ENCODE measurements around the gene PELI2. TPM values are rescaled to one million over a fixed set of nuclear protein-coding genes. Genes with fewer than 3 reads are reported as not detected.

PELI2 gene
- total RNA-seq, 1 experiment from 2014 or later = 3.1 TPM

- DNase-seq (ENCODE audit: low spot score) = no peak
Measured at GRCh38 chr14:56299306-56299984, 181.2 kb downstream of the PELI2 start.

GRCh38 chr14:56300495-56300894 lies 182.3 kb downstream of the PELI2 start:
- DNase-seq (ENCODE audit: low spot score) = no peak

GRCh38 chr14:56304456-56304855 lies 186.2 kb downstream of the PELI2 start:
- no peak for DNase-seq (ENCODE audit: low spot score)

DNA sequence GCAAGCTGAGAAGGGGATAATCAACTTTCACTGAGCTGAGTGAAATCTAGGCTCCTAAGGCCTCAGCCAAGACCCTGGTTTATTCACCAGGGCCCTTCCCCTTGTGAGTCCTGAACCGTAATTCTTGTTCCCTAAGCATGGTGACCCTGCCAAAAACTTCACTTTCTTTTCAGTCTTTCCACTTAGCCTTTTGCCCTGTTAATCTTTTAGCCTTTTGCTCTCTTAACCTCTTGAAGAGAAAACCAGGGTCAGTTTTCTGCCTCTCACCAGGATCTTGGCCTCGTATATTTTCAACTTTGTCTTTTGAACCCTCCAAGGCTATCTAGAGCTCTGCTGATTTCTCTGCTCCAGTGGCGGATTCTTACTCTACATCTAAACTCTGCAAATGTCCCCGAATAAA lies 191.0 kb downstream of the PELI2 start:
- DNase-seq (ENCODE audit: low spot score) = no peak

DNA sequence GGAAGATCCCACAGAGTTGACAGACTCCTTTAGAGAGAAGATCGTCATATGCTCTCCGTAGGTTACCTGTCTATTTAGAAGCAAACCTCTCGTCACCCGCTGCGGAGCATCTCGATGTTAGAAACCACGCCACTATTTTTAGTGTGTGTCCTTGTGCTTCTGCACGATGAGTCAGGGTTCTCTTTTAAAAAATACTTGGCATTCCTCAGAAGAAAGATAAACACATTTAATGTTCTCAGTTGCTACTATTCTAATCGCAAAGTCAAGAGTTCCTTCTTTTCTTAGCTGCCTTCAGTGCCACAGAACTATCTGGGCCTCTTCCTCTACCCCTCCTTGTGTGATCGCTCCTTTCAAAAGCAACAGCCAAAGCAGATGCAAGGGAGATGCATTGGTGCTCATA lies 192.4 kb downstream of the PELI2 start:
- no peak for DNase-seq (ENCODE audit: low spot score)

DNA sequence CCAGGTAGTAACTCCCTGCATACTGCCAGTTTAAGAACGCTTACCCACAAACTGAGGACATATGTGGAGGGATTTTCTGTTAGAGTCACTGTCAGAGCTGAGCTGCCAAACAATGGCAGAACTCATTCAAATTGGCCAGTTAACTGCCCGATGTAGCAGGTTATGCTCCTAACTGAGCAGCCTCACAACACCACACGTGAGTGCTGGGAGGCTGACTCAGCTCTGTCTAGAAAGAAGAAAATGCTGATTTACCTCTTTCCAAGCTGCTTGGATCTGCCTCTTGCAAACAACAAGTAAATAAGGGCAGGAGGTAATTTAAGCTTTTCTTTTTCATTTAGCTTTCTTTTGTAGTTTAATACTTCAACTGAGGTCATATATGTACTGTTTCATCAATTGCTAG lies 195.6 kb downstream of the PELI2 start:
- DNase-seq (ENCODE audit: low spot score) = no peak

DNA sequence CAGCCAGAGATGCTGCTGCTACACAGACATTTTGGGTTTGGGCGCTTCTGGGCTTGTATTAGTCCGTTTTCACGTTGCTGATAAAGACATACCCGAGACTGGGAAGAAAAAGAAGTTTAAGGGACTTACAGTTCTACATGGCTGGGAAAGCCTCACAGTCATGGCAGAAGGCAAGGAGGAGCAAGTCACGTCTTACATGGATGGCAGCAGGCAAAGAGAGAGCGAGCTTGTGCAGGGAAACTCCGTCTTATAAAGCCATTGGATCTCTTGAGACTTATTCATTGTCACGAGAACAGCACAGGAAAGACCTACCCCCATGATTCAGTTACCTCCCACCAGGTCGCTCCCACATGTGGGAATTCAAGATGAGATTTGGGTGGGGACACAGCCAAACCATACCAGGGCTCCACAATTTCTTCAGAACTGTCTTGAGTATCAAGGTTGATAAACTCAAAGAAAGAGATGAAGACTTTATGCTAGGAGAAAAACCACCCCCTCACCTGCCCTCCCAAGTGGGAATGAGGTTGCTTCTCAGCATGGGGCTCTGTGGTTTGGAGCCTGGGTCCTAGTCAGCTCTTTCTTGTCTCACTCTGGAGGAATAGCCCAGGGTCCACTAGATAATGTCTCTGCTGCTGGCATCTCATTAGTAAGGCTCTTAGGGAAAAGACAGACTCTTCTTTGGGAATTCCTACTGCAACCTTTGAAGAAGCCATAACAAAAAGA lies 200.3 kb downstream of the PELI2 start:
- DNase-seq (ENCODE audit: low spot score) = no peak

GRCh38 chr14:56321861-56322260 lies 203.7 kb downstream of the PELI2 start:
- DNase-seq (ENCODE audit: low spot score) = no peak

- no peak for DNase-seq (ENCODE audit: low spot score)
Measured at GRCh38 chr14:56322531-56322930, 204.3 kb downstream of the PELI2 start.

- DNase-seq (ENCODE audit: low spot score) = no peak
Measured at GRCh38 chr14:56324454-56324853, 206.2 kb downstream of the PELI2 start.

DNA sequence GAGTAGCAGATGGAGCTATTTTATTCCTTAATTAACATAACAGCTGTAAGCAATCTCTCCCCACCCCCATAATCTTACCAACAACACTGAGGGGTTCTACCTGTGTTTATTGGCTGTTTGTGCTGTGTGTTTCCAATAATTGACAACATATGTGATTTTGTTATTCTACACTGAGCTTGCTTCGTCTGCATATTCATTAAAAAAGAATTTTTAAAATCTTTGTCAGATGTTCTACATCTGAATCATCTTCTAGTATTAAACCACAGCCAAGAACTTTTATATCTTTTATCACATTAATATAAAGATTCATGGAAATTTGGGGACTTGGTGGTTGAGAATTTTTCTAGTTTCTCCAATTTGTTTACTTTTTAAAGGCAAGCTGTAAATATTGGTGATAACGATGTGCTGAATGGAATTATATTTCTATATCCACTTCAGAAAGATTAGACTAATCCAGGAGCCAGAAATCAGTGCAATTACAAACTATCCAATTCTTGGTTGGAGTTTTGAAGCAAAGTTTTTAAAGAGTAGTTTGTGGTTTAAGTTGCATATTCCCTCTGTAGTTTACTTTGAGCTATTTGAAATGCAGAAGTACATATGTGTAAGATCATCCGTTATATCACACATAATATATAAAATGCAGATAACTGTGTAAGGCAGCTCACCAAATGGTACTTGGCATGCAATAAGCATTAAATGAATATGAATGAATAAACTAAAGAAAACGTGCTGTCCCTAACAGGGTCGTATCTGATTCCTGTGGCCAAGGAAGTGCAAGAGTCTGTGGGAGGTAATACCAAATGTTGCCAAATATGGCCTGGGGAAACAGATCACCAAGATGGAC lies 206.9 kb downstream of the PELI2 start:
- no peak for DNase-seq (ENCODE audit: low spot score)

DNA sequence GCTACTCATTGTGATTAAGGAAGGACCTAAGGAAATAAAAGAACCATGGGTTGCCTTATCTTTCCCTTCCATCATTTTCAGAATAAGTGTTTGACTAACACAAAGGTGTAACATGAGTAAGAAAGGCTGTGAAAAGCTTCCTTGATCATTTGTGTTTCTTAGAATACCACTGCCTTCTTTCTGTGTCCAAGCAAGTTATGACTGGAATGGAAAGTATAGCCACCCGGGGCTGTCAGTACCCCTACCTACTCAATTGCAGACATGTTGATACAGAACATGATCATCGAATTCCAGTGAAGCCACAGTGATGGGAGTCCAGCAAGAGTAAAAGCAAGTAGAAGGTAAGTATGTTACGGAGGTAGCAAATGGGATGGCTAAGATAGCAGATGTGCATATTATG lies 209.8 kb downstream of the PELI2 start:
- DNase-seq (ENCODE audit: low spot score) = no peak

DNA sequence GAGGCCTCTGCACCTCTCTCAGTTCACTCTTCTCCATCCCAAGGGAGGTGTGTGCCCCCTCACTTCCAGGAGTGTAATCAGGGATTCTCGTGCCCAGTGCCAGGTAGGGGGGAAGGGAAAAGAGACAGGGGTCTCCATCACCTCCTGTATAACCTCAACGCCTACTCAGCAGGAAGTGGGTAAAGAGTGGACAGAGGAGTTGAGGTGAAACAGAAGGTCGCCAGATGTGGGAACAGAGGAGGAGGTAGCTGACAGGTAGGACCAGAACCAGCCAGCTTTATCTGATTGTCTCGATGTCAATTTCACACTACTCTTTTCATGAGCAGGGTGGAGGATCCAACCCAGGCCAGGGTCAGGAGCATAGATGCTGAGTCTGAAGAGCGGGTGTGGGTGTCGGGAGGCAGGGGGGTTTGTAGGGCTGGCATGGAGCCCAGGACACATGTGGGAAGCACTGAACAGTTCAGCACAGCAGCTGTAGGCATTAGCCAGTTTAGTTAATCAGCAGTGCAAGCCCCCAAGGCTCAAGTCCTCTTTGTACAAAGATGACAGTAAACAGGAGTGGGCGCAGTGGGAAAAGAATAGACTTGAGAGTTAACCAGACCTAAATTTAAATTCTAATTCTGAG lies 213.5 kb downstream of the PELI2 start:
- no peak for DNase-seq (ENCODE audit: low spot score)

DNA sequence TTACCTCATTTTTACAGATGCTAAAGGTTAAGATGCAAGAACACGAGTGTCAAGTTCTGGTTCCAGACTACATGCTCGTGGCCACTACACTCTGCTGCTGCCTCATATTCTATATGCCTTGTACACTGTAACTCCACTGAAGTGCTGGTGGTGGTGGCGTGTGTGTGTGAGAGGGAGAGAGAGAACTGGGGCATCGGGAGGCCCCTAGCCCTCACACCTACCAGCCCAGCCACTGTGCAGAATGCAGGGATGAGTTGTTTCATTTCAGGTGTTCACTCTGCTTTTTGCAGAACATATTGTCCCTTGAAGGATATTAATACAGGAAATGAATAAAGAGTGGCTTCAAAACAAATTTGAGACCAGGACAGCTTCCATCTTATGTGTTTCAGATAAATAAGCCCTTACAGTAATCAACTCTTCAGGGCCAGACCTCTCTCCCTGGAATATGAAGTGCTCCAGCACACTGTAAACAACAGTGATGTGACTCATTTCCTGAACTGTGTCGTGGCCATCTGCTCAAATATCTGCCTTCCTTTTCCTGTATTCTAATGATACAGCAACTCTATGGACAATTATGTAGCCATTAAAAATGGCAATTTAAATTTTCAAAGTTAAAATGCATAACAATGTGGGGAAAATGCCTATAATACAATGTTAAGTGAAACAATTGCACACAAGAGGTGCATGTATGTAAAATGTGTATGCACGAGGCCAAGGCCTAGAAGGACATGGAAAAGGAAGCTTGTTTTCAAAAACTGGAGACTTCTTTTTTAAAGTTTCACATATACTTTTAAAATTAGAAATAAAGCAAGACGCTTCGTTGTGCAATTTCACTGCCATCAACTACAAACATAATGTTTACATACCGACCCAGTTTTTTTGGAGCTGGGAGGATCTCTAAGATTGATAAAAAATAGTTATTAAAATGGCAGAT lies 215.4 kb downstream of the PELI2 start:
- DNase-seq (ENCODE audit: low spot score) = peak; percentile 14

DNA sequence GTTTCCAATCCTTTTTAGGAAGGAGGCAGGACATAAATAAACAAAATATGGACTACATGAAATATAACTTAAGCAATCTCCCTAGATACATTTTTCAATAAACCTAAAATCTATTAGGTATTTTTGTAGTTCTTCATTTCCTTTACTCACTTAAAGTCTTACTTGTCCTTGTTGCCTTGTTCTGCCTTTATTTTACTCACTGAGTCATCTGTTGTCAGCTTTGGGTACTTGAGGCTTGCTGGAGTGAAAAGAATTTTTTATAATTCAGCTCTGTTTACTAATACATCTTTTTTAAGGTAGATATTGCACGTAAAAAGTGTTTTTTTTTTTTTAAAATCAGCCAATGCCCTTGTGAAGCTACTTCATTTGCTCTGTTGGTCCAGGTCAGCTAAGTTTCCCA lies 216.2 kb downstream of the PELI2 start:
- DNase-seq (ENCODE audit: low spot score) = no peak

DNA sequence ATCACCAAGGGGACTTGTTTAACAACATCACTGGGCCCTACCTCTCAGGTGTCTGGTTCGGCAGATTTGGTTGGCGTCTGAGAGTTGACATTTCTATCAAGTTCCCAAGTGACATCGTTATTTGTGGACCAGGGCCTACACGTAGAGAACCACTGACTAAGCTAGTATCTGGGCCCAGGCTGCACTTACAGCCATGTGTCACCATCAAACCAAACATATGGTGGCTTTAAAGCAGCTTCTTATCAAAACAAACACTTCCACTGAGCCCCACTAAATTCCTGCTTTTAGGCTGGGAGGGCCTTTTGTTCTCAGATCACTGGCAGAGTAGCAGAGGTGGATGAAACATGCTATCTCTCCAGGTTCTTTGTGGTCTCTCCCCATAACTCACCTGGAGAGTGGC lies 220.5 kb downstream of the PELI2 start:
- no peak for DNase-seq (ENCODE audit: low spot score)

GRCh38 chr14:56339855-56340701 lies 221.9 kb downstream of the PELI2 start:
- peak; percentile 73 for DNase-seq (ENCODE audit: low spot score)

- DNase-seq (ENCODE audit: low spot score) = no peak
Measured at GRCh38 chr14:56340932-56341331, 222.7 kb downstream of the PELI2 start.

- no peak for DNase-seq (ENCODE audit: low spot score)
Measured at GRCh38 chr14:56341766-56342493, 223.7 kb downstream of the PELI2 start.

Measured in HT-29 (cell line).